Stimulated activated CD8-positive, alpha-beta memory T cell treated with anti-CD3 and anti-CD28 coated beads, Interleukin-4, amount 100 ng/mL, for 48 hours (primary cell): ENCODE measurements around the gene SOD3.

ENCODE experiments used
- DNase-seq: peaks from one replicate; pipeline ENCODE4 v3.0.0-alpha.2; 2020

Gene SOD3

DNA sequence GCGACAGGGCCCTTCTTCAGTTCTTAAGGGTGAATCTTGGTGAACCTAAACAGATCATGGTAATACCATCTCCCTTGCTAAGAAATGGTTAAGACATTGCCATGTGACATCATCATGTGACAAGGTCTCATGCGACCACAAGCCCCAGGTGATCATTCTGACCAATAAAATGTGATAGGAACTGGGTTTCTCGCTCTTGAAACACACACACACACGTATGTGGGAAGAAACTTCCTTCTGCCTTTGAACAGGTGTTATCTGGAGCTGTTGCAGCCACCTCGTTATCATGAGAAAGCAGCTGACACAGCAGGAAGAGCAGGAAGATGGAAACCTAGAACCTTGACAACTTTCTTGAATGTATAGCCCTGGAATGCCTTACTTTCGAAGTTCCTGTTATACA, 10.2 kb downstream of the SOD3 start:
- DNase-seq = no peak

GRCh38 chr4:24806206-24806990, 11.0 kb downstream of the SOD3 start:
- no peak for DNase-seq

GRCh38 chr4:24807611-24808010, 12.2 kb downstream of the SOD3 start:
- no peak for DNase-seq

GRCh38 chr4:24808261-24808660, 12.9 kb downstream of the SOD3 start:
- DNase-seq = no peak

GRCh38 chr4:24808955-24809354, 13.6 kb downstream of the SOD3 start:
- DNase-seq = no peak

- no peak for DNase-seq
Measured at GRCh38 chr4:24809376-24809775, 14.0 kb downstream of the SOD3 start.

GRCh38 chr4:24809815-24810405, 14.5 kb downstream of the SOD3 start:
- no peak for DNase-seq

DNA sequence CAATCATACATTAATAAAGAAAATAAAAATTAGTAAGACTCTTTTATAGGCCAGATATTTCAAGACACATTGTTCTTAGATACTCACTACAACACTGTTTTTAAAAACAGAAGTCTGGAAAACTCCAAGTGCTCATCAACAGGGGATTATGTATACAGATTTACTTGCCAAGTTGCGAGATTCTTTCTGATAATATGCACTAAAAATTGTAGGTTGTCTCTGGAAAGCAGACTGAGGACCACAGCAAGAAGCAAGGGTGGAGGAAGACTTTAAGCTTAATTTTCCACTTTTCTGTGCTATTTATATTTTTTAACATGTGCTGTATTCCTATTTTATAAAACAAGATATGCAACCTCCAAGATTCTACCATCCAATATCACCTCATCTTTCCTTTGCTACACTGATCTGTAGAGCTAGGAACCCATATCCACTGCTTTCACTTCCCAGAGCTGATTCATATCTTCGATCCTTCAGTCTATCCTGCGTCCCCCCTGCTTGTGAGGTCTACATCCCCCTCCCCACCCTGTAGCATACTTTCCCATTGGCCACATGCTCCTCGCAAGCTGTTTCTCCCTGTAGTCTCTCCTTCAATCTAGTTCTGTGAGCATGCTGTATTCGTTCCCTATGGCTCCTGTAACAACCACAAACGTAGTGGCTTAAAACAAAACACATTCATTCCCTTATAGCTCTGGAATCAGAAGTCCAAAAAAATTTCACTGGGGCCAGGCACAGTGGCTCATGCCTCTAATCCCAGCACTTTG, 15.7 kb downstream of the SOD3 start:
- no peak for DNase-seq

GRCh38 chr4:24813732-24814131, 18.4 kb downstream of the SOD3 start:
- DNase-seq = no peak

GRCh38 chr4:24816797-24817196, 21.4 kb downstream of the SOD3 start:
- no peak for DNase-seq

DNA sequence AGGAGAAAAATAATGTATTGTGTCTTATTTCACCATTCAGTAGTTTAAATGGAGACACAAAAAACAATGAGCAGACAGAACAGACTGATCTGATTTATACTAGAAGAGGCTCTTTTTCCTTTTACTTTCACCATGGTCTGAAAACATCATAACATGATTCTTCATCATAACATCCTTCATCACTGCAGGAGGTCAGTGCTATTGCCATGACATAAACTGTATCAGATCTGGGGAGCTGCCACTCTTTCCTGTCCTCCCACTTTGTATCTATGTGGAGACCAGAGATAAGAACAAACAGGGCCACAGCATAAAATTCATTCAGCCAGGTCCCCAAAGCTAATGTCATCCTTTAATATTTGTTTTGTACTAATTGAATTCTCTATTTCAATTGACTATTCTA, 25.2 kb downstream of the SOD3 start:
- DNase-seq = no peak

DNA sequence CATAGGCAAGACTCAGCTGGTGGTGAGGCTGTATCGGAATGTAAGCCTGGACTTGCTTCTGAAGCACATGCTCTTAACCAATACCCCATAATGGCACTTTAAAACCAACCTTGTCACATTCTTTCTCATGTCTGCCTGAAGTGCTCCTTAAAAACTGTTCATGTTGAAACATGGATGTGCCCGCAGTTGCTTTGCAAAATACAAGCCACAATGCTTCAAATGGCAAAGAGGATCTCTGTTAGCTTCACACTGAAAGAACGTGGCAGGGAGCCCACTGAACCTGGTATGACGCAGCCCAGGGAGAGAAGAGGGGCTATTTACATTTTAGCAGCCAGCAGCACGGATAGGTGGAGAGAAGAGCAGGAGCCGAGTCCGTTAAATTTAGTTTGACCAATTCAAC, 29.3 kb downstream of the SOD3 start:
- no peak for DNase-seq

GRCh38 chr4:24831637-24832036, 36.3 kb downstream of the SOD3 start:
- DNase-seq = no peak

DNA sequence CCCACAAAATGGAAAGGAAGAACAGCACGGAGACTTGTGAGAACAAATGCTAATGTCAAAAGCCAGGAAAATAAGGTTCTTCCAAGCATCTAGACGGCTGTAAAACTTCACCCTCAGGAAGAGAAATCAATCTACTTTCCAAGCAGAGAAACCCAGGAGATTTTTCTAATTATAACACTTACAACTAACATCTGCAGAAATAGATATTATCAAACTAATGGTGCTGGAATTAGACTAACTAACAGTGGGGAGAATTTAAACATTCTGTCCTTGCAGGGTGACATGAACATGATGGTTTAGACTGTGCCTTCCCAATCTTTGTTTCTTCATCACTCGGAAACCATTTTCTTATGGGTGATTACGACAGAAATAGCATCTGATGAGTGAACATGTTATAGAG, 40.3 kb downstream of the SOD3 start:
- DNase-seq = no peak

DNA sequence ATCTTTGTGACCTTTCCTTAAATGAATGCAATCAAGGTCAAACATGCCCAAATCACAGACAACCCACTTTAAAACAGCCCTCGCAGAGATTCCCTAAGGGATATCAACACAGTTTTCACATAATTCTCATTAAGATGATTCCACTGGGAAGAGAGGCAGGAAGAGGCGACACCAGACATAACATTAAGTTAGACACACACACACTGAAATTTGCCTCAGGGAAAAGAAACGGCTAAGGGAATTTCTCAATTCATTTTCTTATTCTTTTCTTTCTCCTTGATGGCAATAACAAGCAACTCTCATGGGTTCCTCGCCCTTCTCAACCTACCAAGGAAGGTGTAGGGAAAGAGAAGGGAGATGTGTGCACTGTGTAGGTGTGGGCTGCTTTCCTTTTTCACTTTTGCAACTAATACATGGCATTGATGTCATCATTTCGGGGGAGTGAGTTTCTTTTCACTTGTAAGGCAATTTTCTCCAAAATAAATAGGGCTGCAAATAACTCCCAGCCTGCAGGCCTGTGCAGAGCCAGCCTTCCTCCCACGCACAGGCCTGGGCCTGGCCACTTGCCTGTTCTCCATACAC, 41.4 kb downstream of the SOD3 start:
- no peak for DNase-seq

DNA sequence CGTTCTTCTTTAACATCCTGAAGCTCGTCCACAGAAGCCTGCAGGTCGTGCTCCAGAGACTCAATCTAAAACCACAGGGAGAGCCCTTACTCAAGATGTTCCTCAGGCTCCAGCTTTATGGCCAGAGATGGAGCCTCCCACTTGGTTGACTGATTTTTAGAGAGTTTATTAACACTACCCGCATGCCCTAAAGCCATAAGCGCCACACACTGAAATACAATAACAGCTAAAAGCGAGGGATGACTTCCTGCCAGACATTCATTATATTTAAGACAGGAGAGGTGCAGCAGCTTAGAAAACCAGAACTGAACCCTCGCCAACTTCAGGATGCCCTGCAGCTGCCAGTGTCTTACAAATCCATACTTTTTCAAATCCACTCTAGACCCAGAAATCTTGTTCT, 42.0 kb downstream of the SOD3 start:
- DNase-seq = no peak

DNA sequence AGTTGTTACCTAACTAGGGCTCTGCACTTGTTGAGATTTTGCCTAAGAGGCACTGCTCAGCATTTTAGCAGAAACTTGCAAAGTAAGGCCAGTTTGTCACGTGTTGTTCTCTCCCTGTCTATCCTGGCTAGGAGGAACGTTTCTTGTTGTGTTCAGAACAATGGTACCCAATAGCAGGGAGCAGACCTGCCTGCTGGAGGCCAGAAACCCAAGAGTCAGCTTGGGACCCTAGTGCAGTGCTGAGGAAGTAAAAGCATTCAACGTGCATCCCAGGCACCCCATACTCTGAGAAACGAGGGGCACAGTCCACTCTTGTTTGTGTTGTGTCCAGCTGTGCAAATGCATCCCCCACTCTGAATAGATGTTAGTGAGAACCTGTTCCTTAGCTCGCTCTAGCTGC, 42.4 kb downstream of the SOD3 start:
- no peak for DNase-seq

DNA sequence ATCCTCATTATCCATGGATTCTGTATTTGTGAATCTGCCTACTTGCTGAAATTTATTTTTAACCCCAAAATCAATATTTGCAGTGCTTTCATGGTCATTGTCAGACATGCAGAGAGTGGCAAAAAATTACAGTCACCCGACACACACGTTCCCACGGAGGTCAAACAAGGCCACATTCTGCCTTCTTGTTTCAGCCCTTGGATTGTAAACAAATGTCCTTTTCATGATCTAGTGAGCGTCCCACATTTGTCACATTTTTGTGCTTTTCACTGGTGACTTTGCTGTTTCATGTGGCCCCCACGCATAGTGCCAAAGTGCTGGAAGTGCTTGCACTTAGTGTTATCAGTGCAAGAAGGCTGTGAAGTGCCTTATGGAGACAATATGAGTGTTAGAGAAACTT, 45.0 kb downstream of the SOD3 start:
- DNase-seq = no peak

- DNase-seq = no peak
Measured at GRCh38 chr4:24840826-24841543, 45.6 kb downstream of the SOD3 start.

DNA sequence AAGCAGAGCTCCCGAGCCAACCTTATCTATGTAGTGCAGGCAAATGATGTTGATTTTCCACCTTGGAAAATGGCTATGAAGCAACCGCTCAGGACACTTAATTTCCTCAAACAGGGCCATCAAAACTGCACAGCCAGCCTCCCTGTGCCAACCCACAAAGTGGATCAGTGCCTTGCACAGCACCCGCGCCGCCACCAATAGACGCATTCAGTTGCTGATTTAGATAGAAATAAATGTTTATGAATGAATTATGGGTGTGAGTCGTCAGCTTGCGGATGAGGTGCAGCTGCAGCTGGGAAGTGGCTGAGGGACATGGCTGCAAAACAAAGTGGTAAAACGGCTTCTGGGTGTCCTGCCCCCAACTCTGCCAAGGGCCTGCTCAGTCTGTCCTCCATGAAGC, 47.0 kb downstream of the SOD3 start:
- no peak for DNase-seq

GRCh38 chr4:24843096-24843495, 47.7 kb downstream of the SOD3 start:
- DNase-seq = no peak

- no peak for DNase-seq
Measured at GRCh38 chr4:24845132-24845531, 49.8 kb downstream of the SOD3 start.

GRCh38 chr4:24845902-24846301, 50.5 kb downstream of the SOD3 start:
- DNase-seq = no peak
